Measurements from ENCODE around the gene KLHDC1.
A peak's percentile ranks its signal among the peaks of the same experiment; 100 is the strongest.
"Not testable (repeated sequence)": the region's sequence is repeated elsewhere in the genome, so short reads cannot be mapped to it uniquely, and the experiment has no call there.

Gene KLHDC1

GRCh38 chr14:49692811-49693734 is at the start of gene KLHDC1:
Gene KLHDC1 (plus strand): TSS chr14:49693120. CDS start chr14:49693195, 75 bp downstream.
- peak; percentile 78 for DNase-seq

DNA sequence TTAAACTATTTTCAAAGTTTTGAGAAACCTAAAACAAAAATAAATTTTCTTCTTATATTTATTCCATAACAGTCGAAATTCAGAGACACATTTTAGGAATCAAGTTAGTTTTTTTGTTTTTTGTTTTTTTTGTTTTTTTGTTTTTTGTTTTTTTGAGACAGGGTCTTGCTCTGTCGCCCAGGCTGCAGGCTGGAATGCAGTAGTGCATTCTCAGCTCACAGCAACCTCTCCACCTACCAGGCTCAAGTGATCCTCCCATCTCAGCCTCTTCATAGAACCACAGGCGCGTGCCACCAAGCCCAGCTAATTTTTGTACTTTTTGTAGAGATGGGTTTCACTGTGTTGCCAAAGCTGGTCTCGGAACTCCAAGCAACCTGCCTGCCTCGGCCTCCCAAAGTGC is 39.4 kb upstream of the KLHDC1 start:
- no peak for DNase-seq

DNA sequence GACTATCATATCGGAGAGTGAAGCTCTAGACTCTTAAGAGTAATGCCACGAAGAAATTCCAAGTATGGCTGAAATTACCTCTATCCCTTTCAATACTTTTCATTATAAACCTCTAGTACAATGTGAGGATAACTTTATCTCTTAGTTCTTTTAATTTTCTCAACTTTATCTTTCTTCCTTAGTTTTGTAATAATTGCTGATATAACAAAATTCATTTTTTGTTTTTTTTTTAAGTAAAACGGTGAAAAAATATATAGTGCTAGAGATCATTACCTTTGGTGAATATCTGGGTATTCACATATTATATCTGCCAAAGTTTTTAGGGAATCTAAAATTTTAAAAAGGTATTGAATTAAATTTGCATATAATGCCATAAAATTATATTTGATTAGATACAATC is 38.4 kb upstream of the KLHDC1 start:
- no peak for DNase-seq

DNA sequence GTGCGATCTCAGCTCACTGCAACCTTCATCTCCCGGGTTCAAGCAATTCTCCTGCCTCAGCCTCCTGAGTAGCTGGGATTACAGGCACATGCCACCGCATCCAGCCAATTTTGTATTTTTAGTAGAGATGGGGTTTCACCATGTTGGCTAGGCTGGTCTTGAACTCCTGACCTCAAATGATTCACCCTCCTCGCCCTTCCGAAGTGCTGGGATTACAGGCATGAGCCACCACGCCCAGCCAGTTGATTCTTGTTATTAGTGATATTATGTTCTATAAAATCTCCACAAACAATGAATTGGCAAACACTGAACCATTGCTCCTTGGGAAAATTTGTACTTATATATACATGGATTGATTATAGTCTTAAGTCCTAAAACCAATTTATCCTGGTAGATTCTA is 35.4 kb upstream of the KLHDC1 start:
- not testable (repeated sequence) for DNase-seq

DNA sequence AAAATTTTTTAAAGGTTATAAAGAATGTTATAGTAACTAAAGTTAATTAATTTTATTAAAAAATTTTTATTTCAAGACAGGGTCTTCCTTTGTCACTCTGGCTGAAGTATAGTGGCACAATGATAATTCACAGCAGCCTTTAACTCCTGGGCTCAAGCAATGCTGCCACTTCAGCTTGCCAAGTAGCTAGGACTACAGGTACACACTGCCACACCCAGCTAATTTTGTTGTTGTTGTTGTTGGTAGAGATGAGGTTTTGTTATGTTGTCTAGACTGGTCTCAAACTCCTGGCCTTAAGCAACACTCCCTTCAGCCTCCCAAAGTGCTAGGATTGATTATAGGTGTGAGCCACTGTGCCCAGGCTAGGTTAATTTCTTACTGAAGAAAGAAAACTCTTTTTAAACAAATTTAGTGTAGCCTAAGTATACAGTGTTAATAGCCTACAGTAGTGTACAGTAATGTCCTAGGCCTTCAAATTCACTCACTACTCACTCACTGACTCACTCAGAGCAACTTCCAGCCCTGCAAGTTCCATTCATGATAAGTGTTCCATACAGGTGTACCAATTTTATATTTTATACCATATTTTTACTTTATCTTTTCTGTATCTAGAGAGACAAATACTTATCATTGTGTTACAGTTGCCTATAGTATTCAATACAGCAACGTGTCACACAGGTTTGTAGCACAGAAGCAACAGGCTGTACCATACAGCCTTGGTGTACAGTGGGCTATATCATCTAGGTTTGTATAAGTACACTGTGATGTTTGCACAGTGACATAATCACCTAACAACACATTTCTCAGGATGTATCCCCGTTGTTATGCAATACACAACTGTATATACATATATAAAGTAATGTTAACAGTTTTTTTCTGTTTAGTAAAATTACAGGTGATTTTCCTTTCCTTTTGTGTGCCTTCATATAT is 33.1 kb upstream of the KLHDC1 start:
- DNase-seq = no peak

DNA sequence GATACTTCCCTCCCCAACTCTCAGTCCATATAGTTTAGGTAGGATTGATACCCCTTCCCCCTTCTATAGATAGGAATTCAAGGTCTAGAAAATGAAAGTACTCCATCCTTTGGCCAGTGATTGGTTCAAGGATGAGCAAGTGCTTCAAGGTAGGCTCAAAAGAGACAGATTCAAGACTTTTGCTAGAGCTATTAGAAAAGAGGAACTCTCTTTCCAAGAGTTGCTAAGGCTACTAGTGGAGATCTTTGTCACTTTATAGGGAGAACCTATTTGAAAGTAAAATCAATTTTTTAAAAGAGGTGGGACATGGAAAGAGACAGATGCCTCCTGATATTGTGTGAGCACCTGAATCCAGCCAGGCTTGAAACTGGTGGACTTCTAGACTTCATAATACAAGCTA is 22.4 kb upstream of the KLHDC1 start:
- DNase-seq = no peak

GRCh38 chr14:49673586-49673985 is 19.3 kb upstream of the KLHDC1 start:
- no peak for DNase-seq

GRCh38 chr14:49677643-49678042 is 15.3 kb upstream of the KLHDC1 start:
- DNase-seq = no peak

- no peak for DNase-seq
Measured at GRCh38 chr14:49679271-49679670, 13.6 kb upstream of the KLHDC1 start.

DNA sequence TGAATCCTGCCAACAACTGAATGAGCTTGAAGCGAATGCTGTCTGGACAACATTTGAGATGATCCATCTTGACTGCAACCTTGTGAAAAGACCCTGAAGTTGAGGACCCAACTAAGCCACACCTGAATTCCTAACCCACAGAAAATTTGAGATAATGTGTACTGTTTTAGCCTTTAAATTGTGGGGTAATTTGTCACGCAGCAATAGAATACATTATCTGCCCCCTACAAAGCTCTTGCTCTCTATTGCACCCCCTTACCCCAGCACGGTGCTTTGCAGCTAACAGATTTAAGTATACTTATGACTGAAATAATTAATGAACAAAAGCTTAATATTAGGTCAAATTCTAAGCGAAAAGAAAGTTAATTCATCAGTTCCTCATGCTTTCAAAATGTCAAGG is 6.5 kb upstream of the KLHDC1 start:
- DNase-seq = no peak

DNA sequence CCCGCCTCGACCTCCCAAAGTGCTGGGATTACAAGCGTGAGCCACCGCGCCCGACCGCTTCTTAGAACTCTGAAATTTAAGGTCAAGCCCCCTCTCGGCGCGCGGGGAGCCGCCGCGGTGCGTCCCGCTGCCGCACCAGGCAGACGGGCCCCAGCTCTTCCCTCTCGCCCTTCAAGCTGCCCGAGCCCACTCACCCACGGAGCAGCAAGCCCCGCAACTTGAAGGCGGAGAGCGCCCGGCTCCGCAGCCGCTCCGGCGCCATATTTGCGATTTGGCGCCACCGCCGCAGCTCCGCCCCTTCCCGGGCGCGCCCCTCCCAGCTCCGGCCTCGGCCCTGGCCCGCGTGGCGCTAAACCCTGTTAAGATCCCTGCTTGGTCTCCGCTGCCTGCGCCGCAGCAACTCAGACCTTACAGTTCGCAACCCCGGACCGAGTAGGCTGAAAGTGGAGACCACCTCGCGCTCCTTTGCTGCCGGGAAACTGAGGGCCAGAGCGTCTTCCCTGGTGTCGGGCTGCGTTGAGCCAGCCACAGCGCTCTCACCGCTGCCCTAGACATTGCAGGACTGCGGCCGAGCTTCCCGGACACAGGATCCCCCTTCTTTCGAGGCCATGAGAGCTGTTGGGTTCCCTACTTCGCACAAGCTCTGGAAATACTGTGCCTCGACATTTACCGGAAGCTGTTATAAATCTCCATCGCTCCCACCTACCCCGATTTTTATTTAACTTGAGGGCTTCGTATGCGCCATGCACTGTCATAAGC is 4.8 kb upstream of the KLHDC1 start, which contains the start of gene POLE2:
TSS of gene POLE2 (minus strand) at position 273 of the 759 bp plus-strand sequence. CDS start at position 262, 11 bp downstream.
- peak; percentile 83 for DNase-seq

DNA sequence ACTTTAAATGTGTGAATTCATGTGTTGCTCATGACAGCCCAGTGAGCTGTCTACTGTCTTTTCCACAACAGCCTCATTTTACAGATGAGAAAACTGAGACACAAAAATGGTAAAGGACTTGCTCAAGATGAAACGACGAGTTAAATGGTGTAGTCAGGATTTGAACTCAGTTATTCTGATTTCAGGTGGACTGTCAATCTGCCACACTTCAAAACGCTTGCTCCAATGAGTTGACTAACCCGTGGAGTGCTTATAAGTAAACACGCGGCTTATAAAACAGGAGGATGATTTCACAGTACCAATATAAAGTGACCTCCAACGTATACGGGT is 4.3 kb upstream of the KLHDC1 start:
- no peak for DNase-seq

DNA sequence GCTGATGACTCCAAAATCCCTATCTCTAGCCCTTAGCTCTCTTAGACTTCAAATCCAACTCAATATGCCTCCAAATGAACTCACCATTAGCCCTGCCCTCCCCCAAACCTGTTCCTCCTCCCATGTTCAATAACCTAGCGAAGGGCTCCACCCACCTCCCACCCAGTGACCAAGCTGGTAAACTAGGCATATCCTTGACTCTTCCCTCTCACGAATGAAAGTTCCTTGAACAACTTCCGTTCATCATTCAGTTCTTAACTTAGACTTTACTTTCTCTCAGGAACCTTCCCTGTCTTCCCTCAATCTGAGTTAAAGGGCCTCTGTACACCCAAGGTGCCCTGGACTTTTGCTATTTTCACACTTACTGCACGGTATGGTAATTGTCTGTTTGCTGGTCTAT is 1.9 kb upstream of the KLHDC1 start:
- no peak for DNase-seq

- no peak for DNase-seq
Measured at GRCh38 chr14:49692193-49692757, 645 bp upstream of the KLHDC1 start.

- DNase-seq = not testable (repeated sequence)
Measured at GRCh38 chr14:49693735-49694124, 810 bp downstream of the KLHDC1 start.

DNA sequence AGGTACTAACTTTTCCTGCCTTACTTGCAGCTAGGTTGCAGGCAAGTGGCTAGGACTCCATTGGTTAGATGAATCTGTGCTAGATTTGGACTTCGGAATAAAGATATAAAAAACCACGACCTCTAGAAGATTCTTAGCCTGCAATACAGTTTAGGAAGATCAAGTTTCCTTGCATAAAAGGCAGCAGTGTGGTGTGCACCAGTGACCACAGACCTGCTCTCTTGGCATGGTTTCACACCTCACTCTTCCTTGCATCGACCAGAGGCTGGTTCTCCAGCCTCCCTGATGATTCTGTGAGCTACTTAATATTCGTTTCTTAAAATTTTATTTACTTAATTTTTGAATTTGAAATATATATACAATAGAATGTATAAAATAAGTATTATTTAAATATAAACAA is 9.8 kb downstream of the KLHDC1 start:
- no peak for DNase-seq

DNA sequence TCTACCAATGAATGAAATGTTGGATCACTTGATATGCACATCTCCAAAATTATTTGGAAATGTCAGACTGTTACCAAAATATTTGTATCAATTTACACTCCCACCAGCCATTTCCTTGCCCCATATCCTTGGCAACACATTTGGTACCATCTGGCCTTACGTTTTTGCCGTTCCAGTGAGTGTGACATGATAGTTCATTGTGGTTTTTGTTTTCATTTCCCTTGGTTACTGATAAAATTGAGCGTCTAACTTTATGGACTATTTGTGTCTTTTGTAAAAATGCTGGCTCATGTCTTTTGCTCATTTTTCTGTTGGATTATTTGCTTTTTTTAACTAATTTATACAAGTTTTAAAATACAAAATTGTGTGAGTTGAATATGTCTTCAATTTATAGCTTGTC is 11.0 kb downstream of the KLHDC1 start:
- DNase-seq = no peak

- DNase-seq = not testable (repeated sequence)
Measured at GRCh38 chr14:49704471-49704870, 11.6 kb downstream of the KLHDC1 start.

DNA sequence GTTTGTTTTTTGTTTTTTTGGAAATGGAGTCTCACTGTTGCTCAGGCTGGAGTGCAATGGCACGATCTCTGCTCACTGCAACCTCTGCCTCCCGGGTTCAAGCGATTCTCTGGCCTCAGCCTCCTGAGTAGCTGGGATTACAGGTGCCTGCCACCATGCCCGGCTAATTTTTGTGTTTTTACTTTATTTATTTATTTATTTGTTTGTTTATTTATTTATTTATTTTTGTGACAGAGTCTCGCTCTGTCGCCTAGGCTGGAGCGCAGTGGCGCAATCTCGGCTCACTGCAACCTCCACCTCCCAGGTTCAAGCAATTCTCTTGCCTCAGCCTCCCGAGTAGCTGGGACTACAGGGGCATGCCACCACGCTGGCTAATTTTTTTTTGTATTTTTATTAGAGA is 18.1 kb downstream of the KLHDC1 start:
- not testable (repeated sequence) for DNase-seq

DNA sequence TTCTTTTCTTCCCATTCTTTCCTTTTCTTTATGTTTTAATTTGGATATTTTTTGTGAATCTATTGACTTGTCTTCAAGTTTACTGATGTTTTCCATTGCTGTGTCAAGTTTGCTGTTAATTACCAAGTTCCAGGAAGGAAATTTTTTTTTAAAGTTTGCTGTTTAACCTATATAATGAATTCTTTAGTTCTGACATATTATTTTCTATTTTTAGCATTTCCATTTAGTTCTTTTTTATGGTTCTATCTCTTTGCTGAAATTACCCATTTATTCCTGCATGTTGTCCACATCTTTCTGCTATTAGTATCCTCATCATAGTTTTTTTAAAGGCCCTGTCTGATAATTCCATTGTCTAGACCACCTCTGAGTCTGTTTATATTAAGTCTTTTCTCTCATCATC is 27.8 kb downstream of the KLHDC1 start:
- no peak for DNase-seq

- DNase-seq = not testable (repeated sequence)
Measured at GRCh38 chr14:49721733-49722435, 29.0 kb downstream of the KLHDC1 start.

DNA sequence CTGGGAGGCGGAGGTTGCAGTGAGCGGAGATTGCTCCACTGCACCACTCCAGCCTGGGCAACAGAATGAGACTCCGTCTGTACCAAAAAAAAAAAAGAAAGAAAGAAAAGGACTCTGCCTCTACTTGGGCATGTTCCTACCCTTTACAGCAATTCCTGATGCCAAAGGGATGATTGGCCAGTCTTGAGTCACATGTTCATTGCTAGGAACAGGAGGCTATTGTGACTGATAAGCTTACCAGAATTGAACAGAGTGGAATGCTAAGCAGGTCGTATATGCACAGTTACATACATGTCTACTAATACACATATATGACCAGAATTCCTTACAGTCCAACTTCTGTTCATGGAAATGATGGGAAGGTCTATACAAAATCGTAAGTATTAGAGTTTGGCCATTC is 34.3 kb downstream of the KLHDC1 start:
- DNase-seq = no peak

All from stimulated activated CD4-positive, alpha-beta T cell treated with anti-CD3 and anti-CD28 coated beads, Interleukin-4, amount 100 ng/mL, for 1 hour (primary cell).